HTR-8/SVneo (cell line): Measurements from ENCODE around the gene LTBP1.
"Not testable (repeated sequence)": the region's sequence is repeated elsewhere in the genome, so short reads cannot be mapped to it uniquely, and the experiment has no call there.

ENCODE experiments used
- DNase-seq: peaks from one replicate; pipeline ENCODE4 v3.0.0; 2011; ENCODE audit warnings: low spot score, mixed read lengths; ENCODE audit not compliant: insufficient read length
- FAIRE-seq: peaks from 2 replicates; lab custom pipeline; 2011; peaks lifted over from hg19 to GRCh38; lab: Jason Lieb, UNC

Gene LTBP1

DNA sequence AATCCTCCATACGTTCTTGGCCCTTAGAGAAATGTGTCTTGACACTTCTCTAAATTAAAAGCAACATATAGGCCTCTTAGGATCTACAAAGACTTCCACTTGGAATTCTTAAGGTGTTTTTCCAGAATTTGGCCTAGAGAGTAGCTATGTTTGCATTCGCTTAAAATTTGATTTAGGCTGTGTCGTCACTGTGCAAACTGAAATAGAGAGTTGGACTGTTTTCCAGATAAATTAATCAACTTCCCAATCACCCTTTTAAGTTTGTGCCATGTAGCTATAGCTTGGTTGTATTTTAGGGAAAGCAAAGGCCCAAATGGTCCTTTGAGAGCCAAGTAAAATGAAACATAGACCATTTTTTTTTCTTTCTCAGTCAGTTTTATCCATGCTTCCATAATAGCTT, 401.1 kb downstream of the LTBP1 start:
- DNase-seq, result no peak
- FAIRE-seq, result no peak

DNA sequence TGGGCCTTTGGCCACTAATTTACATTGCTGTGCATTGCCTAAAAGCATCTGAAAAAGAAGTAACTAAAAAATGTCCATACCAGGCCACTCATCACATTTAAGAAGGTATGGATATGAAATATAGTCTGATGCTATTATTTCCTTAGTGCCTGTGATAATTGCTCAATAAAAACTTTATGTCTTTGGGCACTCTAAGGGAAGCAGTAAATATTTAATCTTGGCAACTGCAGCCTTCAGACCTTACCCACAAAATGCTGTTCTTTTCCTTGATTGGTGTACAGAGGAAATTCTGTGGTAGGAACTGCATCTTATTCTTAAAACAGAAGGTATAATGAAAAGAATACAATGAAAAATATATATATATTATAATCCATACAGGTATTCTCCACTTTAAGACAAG, 403.9 kb downstream of the LTBP1 start:
- no peak for DNase-seq
- FAIRE-seq, result no peak

- DNase-seq (no peak), FAIRE-seq (no peak)
These were observed 405.0 kb downstream of the LTBP1 start for GRCh38 chr2:33351781-33352180.

DNA sequence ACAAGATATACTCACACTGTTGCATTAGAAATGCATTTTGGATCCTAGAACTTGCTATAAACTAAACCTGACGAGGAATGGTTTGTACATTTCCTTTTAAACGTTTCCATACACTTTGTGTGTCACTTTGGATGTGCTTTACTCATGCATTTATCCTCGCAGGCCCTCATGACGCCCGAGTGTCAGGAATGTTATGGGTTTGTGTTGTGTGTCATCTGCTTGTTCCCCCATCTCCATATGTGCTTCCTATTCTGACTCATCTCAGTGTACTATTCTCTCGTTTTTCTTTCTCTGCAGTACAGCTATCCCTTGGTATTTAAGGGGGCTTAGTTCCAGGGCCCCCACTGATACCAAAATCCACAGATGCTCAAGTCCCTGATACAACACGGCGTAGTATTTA, 408.2 kb downstream of the LTBP1 start:
- FAIRE-seq (peak; percentile 31), DNase-seq (no peak)

GRCh38 chr2:33358878-33359277, 412.1 kb downstream of the LTBP1 start:
- DNase-seq (no peak), FAIRE-seq (no peak)

GRCh38 chr2:33363325-33364298, 416.9 kb downstream of the LTBP1 start:
- FAIRE-seq (no peak), DNase-seq (no peak)

- DNase-seq (no peak), FAIRE-seq (no peak)
These were observed 418.7 kb downstream of the LTBP1 start for GRCh38 chr2:33365264-33365970.

GRCh38 chr2:33366473-33366872, 419.7 kb downstream of the LTBP1 start:
- FAIRE-seq, result no peak
- DNase-seq, result no peak

- FAIRE-seq, DNase-seq: not testable (repeated sequence)
These were observed 421.8 kb downstream of the LTBP1 start for GRCh38 chr2:33368524-33368923.

DNA sequence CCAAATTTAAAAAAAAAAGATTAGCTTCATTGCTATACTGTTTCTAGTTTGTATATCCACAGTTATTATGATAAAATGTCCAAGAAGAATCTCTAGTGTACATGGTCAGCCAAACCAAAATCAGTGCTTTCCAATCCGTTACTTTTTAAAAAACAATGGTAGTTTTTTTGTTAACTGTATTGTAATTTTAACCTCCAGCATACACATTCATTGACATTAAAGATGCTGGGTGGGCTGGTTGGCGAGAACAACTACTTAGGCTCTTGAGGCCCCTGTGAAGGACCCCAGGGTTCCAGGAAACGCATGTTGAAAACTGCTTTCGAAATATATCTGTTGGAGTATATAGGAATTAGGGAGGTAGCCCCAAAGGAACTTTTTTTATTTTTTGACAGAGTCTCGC, 422.4 kb downstream of the LTBP1 start:
- FAIRE-seq, result no peak
- DNase-seq, result no peak

DNA sequence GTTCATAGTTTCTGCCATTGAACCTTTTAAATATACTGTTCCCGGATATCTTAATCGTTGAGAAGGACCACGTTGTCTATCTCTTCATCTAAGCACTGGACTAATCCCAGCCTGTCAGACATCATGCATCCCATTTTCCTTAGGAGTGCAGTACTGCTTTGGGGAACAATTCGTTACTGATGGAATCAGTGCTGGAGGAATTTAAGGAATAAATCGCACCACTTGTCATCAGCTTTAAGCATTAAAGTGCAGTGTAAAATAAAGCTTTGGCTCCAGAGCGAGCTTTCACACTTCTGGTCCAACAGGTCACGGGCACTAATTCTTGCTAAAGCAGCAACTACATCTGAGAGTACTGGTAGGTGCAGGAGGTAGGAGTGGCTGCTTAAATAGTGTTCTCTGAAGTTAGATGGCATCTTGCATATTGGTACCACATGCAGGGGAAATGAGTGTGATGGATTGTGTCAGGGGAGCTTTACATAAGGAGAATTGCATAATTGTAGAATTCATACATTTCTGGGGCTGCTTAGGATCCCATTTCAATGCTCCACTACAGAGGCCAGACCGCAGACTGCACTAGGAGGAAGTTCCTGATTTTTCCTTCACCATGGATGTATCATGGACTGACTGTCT, 424.0 kb downstream of the LTBP1 start:
- FAIRE-seq (peak; percentile 20), DNase-seq (no peak)

DNA sequence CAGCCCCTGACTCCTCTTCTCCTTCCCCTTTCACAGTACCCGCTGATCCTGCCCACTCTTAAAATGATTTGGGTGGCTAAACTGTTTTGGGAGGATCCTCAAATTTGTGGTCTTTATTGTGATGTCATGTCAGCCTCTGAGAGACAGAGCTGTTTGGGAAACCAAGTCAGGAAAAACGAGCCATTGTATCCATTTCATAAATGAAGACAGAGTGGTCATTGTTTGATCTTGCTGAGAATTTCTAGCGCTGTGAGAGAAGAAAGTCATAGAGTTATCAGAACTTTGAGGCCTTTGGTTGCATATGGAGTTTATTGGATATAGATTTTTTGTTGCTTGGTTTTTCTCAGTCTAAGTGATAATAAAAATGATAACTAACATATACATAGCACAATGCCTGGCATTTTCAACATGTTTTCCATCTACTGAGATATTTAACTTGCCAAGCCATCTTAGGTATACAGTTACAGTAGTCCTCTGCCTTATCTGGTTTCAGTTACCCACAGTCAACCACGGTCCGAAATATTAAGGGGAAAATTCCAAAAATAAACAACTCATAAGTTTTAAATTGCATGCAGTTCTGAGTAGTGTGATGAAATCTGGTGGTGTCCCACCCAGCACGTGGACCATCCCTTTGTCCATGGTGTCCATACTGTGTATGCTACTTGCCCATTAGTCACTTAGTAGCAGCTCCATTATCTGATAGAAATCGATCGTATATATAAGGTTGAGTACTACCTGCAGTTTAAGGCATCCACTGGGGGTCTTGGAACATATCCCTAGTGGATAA, 424.7 kb downstream of the LTBP1 start:
- no peak for DNase-seq
- FAIRE-seq, result no peak

DNA sequence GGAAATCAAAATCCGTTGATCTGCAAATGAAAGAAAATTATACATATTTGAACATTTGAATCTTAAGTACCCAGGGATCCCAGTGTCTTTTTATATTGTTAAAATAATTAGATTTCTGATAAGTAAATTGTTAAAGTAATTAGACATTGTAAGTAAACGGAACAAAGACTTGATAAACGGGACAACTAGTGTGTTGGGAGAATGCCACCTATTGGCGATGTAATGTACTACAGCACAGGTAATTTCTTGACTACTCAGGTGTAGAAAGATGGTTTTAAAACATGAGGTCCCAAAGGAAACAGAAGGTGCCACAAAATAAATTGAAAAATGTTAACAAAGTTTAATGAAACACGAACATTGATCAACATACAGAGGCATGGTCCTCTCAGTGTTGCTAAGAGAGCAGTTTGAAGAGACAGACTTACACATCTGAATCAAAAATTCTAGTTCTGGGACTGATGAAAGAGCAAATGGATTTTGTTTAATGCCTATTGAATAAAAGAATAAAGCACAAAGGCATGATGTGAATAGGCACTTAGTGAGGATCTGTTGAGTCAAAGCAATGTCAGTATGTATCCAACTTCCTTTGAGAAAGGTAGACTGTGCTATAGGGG, 426.3 kb downstream of the LTBP1 start:
- DNase-seq (peak; percentile 46), FAIRE-seq (peak; percentile 44)

DNA sequence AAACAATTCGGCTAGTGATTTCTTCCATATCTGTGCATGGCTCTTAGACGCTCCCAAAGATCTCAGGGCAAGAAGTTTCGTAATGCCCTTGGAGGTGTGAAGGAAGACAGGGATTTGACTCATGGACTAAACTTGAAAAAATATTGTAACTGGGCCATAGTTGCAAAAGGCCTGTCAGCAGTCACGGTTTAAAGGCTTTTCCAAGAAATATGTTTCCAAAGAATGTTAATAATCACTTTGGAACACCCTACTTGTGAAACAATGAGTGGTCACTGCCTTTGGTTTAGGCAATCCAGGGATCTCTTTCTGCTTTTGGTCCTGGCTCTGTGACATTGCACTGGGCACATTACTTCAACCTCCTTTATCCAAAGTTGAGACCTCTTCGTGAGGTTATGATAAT, 427.2 kb downstream of the LTBP1 start:
- FAIRE-seq (no peak), DNase-seq (no peak)

- FAIRE-seq, result no peak
- DNase-seq, result no peak
These were observed 428.3 kb downstream of the LTBP1 start for GRCh38 chr2:33375054-33375453.

DNA sequence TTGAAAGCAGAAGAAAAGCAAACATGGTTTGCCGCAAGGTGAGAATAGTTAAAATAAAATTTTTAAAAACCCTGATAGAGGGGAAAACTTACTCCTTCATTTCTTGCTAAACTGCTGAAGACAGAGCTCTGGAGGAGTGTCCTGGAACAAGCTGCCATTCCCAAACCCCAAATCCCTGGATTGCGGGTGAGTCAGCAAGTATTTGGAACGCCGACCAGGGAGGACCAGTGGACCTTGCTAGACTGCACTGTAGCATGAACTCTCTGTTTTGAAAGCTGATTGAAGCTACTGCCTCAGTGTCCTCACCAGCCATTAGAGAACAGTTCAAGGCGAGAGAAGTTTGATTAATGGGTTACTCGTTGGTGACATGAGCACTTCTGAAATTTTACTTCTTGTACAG, 430.3 kb downstream of the LTBP1 start:
- FAIRE-seq, result no peak

GRCh38 chr2:33378556-33379210, 431.9 kb downstream of the LTBP1 start:
- no peak for FAIRE-seq
- no peak for DNase-seq

More for the DNA sequence above, 430.3 kb downstream of the LTBP1 start:
- no peak for DNase-seq

DNA sequence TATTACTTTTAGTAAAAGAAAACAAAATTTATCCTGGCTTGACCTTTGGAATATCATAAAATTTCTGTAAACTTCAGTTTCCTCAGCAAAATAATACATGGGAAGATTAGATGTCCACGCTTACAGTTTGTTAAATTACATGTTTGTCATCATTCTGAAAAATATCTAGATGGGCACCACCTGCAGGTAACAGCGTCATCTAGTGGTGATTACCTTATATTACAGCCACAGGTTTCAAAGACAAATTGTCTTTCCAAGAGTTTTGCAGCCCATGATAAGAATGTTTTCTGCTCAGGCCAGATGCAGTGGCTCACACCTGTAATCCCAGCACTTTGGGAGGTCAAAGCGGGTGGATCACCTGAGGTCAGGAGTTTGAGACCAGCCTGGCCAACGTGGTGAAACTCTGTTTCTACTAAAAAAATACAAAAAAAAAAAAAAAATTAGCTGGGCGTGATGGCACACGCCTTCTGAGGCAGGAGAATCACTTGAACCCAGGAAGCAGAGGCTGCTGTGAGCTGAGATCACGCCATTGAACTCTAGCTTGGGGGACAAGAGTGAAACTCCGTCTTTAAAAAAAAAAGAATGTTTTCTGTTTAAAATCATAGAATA, 433.4 kb downstream of the LTBP1 start:
- FAIRE-seq, result no peak
- no peak for DNase-seq

GRCh38 chr2:33380719-33381118, 434.0 kb downstream of the LTBP1 start:
- no peak for DNase-seq
- no peak for FAIRE-seq
